Measurements from ENCODE around the gene INTS14.

- TF ChIP-seq CTCF (IDR thresholded peaks at IDR 0.05) (no peak), POLR2AphosphoS5 (IDR thresholded peaks at IDR 0.05; ENCODE audit: low read depth, low read length) (no peak)
These were observed 51.0 kb downstream of the INTS14 start for GRCh38 chr15:65559941-65560340.

Data from Panc1 (cell line).